ENCODE results near the gene CCDC88C.

The CCDC88C gene

DNA sequence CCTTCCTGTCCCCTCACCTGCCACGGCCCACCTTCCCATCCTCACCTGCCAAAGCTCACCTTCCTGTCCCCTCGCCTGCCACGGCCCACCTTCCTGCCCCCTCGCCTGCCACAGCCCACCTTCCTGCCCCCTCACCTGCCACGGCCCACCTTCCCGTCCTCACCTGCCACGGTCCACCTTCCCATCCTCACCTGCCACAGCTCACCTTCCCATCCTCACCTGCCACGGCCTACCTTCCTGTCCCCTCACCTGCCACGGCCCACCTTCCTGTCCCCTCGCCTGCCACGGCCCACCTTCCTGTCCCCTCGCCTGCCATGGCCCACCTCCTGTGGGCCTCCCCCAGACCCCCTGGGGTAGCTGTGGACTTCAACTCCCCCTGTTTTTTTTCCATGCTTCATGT, 124.3 kb downstream of the CCDC88C start:
- H3K4me3 ChIP-seq (ENCODE audit: low read length): no peak overlapping the region
- H3K4ac ChIP-seq (ENCODE audit: low read depth, low read length): no peak overlapping the region
- H3K9ac ChIP-seq (ENCODE audit: low read length): no peak overlapping the region
- no peak overlapping the region for H3K27ac ChIP-seq (ENCODE audit: low read depth, low read length)
- H2BK120ac ChIP-seq (ENCODE audit: low read depth, low read length): no peak overlapping the region
- no peaks in the 10 kb centered on the region for H3K79me1 ChIP-seq (ENCODE audit: low read length)
- no peak overlapping the region for H3K56ac ChIP-seq (ENCODE audit: low read length)
- H3K4me1 ChIP-seq (ENCODE audit: control insufficient read depth, low read depth, low read length): no peaks in the 10 kb centered on the region
- no peak overlapping the region for H3K23ac ChIP-seq (ENCODE audit: low read length)
- no peaks in the 10 kb centered on the region for H3K27me3 ChIP-seq (ENCODE audit: insufficient read depth, low read length, poor library complexity)
- no peak overlapping the region for H4K8ac ChIP-seq (ENCODE audit: low read depth, low read length)
- H3K79me2 ChIP-seq (ENCODE audit: control insufficient read depth, insufficient read depth, low read length): no peaks in the 10 kb centered on the region
- H2BK15ac ChIP-seq (replicated peaks; ENCODE audit: low read depth): no peak overlapping the region
- no peak for DNase-seq
- H2AK5ac ChIP-seq (ENCODE audit: low read length): no peak overlapping the region
- H3K4me2 ChIP-seq (ENCODE audit: low read length): no peak overlapping the region
- H4K5ac ChIP-seq (ENCODE audit: low read length): no peak overlapping the region
- H3K36me3 ChIP-seq (ENCODE audit: control insufficient read depth, insufficient read depth, low read length): peaks cover 13% of the 10 kb centered on the region
- H3K18ac ChIP-seq (ENCODE audit: low read length): no peak overlapping the region
- WGBS (ENCODE audit: extremely low coverage, insufficient coverage, low lambda C conversion rate): no CpG with 5 or more reads among the region's 12 CpGs
- no peak overlapping the region for H2BK5ac ChIP-seq (ENCODE audit: low read length)

DNA sequence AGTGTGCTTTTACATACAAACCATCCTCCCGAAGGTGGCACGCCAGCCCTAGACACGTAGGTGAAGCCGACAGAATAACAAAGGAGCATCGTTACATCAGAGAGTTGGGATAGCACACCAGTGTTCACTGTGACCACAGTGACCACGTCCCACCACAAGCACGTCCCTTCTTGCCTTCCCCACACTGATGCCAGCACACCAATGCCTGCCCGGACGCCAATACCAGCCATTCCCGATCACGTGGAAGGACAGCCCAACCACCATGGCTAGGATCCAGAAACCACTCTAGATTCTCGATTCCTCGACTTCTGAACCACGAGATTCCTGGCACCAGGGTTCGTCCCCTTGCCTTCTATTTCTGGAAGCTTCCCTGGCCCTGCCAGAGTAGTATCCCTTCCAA, 125.1 kb downstream of the CCDC88C start:
- Histone ChIP-seq H3K18ac (ENCODE audit: low read length) (no peak overlapping the region), H3K4me1 (ENCODE audit: control insufficient read depth, low read depth, low read length) (no peaks in the 10 kb centered on the region), H3K27ac (ENCODE audit: low read depth, low read length) (no peak overlapping the region), H2BK5ac (ENCODE audit: low read length) (no peak overlapping the region), H3K4me2 (ENCODE audit: low read length) (no peak overlapping the region), H2BK120ac (ENCODE audit: low read depth, low read length) (no peak overlapping the region), H3K79me2 (ENCODE audit: control insufficient read depth, insufficient read depth, low read length) (no peaks in the 10 kb centered on the region), H3K4me3 (ENCODE audit: low read length) (no peak overlapping the region), H4K8ac (ENCODE audit: low read depth, low read length) (no peak overlapping the region), H3K36me3 (ENCODE audit: control insufficient read depth, insufficient read depth, low read length) (peaks cover 14% of the 10 kb centered on the region), H3K79me1 (ENCODE audit: low read length) (no peaks in the 10 kb centered on the region), H3K56ac (ENCODE audit: low read length) (no peak overlapping the region), H3K4ac (ENCODE audit: low read depth, low read length) (no peak overlapping the region), H2BK15ac (replicated peaks; ENCODE audit: low read depth) (no peak overlapping the region), H3K23ac (ENCODE audit: low read length) (no peak overlapping the region), H2AK5ac (ENCODE audit: low read length) (no peak overlapping the region), H4K5ac (ENCODE audit: low read length) (no peak overlapping the region), H3K27me3 (ENCODE audit: insufficient read depth, low read length, poor library complexity) (no peaks in the 10 kb centered on the region), H3K9ac (ENCODE audit: low read length) (no peak overlapping the region)
- DNase-seq: no peak
- WGBS (ENCODE audit: extremely low coverage, insufficient coverage, low lambda C conversion rate): no CpG with 5 or more reads among the region's 15 CpGs

GRCh38 chr14:91291786-91292405, 125.7 kb downstream of the CCDC88C start:
- no peak overlapping the region for H3K23ac ChIP-seq (ENCODE audit: low read length)
- no peak for DNase-seq
- H3K9ac ChIP-seq (ENCODE audit: low read length): no peak overlapping the region
- no peaks in the 10 kb centered on the region for H3K79me2 ChIP-seq (ENCODE audit: control insufficient read depth, insufficient read depth, low read length)
- H3K56ac ChIP-seq (ENCODE audit: low read length): no peak overlapping the region
- H3K27ac ChIP-seq (ENCODE audit: low read depth, low read length): no peak overlapping the region
- no peak overlapping the region for H2BK15ac ChIP-seq (replicated peaks; ENCODE audit: low read depth)
- H3K4ac ChIP-seq (ENCODE audit: low read depth, low read length): no peak overlapping the region
- H3K4me1 ChIP-seq (ENCODE audit: control insufficient read depth, low read depth, low read length): no peaks in the 10 kb centered on the region
- no peak overlapping the region for H4K5ac ChIP-seq (ENCODE audit: low read length)
- H4K8ac ChIP-seq (ENCODE audit: low read depth, low read length): no peak overlapping the region
- H3K27me3 ChIP-seq (ENCODE audit: insufficient read depth, low read length, poor library complexity): no peaks in the 10 kb centered on the region
- H3K18ac ChIP-seq (ENCODE audit: low read length): no peak overlapping the region
- no peak overlapping the region for H2BK5ac ChIP-seq (ENCODE audit: low read length)
- no CpG with 5 or more reads among the region's 21 CpGs for WGBS (ENCODE audit: extremely low coverage, insufficient coverage, low lambda C conversion rate)
- H2BK120ac ChIP-seq (ENCODE audit: low read depth, low read length): no peak overlapping the region
- H3K4me2 ChIP-seq (ENCODE audit: low read length): no peak overlapping the region
- H3K4me3 ChIP-seq (ENCODE audit: low read length): no peak overlapping the region
- H3K79me1 ChIP-seq (ENCODE audit: low read length): no peaks in the 10 kb centered on the region
- no peak overlapping the region for H2AK5ac ChIP-seq (ENCODE audit: low read length)
- H3K36me3 ChIP-seq (ENCODE audit: control insufficient read depth, insufficient read depth, low read length): peaks cover 12% of the 10 kb centered on the region

DNA sequence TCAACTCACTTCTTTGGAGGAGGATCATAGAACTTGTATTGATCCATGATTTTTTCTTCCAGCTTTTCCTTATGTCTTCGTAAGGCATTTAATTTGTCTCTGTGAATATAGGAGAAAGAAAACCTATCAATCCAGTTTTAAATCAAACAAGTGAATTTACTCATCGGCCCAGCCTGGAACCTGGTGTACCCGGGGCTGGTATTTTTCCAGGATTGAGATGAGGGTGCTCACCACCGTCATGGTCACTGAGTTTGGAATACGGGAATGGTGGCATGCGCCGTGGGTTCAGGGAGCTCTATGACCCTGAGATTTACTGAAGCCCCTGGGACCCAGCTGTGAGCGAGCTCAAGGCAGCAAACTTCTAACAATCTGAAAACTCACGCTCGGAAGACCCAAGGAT, 126.6 kb downstream of the CCDC88C start:
- no peak overlapping the region for H3K4me2 ChIP-seq (ENCODE audit: low read length)
- no peaks in the 10 kb centered on the region for H3K79me2 ChIP-seq (ENCODE audit: control insufficient read depth, insufficient read depth, low read length)
- H3K27ac ChIP-seq (ENCODE audit: low read depth, low read length): no peak overlapping the region
- no peak overlapping the region for H3K56ac ChIP-seq (ENCODE audit: low read length)
- peaks cover 9% of the 10 kb centered on the region for H3K36me3 ChIP-seq (ENCODE audit: control insufficient read depth, insufficient read depth, low read length)
- H4K5ac ChIP-seq (ENCODE audit: low read length): no peak overlapping the region
- no peaks in the 10 kb centered on the region for H3K27me3 ChIP-seq (ENCODE audit: insufficient read depth, low read length, poor library complexity)
- WGBS (ENCODE audit: extremely low coverage, insufficient coverage, low lambda C conversion rate): no CpG with 5 or more reads among the region's 10 CpGs
- no peak overlapping the region for H3K4me3 ChIP-seq (ENCODE audit: low read length)
- H2BK120ac ChIP-seq (ENCODE audit: low read depth, low read length): no peak overlapping the region
- no peaks in the 10 kb centered on the region for H3K79me1 ChIP-seq (ENCODE audit: low read length)
- H3K18ac ChIP-seq (ENCODE audit: low read length): no peak overlapping the region
- H3K4me1 ChIP-seq (ENCODE audit: control insufficient read depth, low read depth, low read length): no peaks in the 10 kb centered on the region
- no peak for DNase-seq
- no peak overlapping the region for H3K9ac ChIP-seq (ENCODE audit: low read length)
- no peak overlapping the region for H4K8ac ChIP-seq (ENCODE audit: low read depth, low read length)
- no peak overlapping the region for H3K4ac ChIP-seq (ENCODE audit: low read depth, low read length)
- no peak overlapping the region for H2BK15ac ChIP-seq (replicated peaks; ENCODE audit: low read depth)
- no peak overlapping the region for H3K23ac ChIP-seq (ENCODE audit: low read length)
- no peak overlapping the region for H2BK5ac ChIP-seq (ENCODE audit: low read length)
- no peak overlapping the region for H2AK5ac ChIP-seq (ENCODE audit: low read length)

- Histone ChIP-seq H2BK5ac (ENCODE audit: low read length) (no peak overlapping the region), H3K56ac (ENCODE audit: low read length) (no peak overlapping the region), H3K4me2 (ENCODE audit: low read length) (no peak overlapping the region), H3K27ac (ENCODE audit: low read depth, low read length) (no peak overlapping the region), H3K4ac (ENCODE audit: low read depth, low read length) (no peak overlapping the region), H3K27me3 (ENCODE audit: insufficient read depth, low read length, poor library complexity) (no peaks in the 10 kb centered on the region), H3K4me1 (ENCODE audit: control insufficient read depth, low read depth, low read length) (no peaks in the 10 kb centered on the region), H2BK120ac (ENCODE audit: low read depth, low read length) (no peak overlapping the region), H3K36me3 (ENCODE audit: control insufficient read depth, insufficient read depth, low read length) (peaks cover 9% of the 10 kb centered on the region), H3K18ac (ENCODE audit: low read length) (no peak overlapping the region), H3K4me3 (ENCODE audit: low read length) (no peak overlapping the region), H3K9ac (ENCODE audit: low read length) (no peak overlapping the region), H2BK15ac (replicated peaks; ENCODE audit: low read depth) (no peak overlapping the region), H3K79me2 (ENCODE audit: control insufficient read depth, insufficient read depth, low read length) (no peaks in the 10 kb centered on the region), H4K5ac (ENCODE audit: low read length) (no peak overlapping the region), H4K8ac (ENCODE audit: low read depth, low read length) (no peak overlapping the region), H3K23ac (ENCODE audit: low read length) (no peak overlapping the region), H2AK5ac (ENCODE audit: low read length) (no peak overlapping the region), H3K79me1 (ENCODE audit: low read length) (no peaks in the 10 kb centered on the region)
- no peak for DNase-seq
- no CpG with 5 or more reads among the region's 4 CpGs for WGBS (ENCODE audit: extremely low coverage, insufficient coverage, low lambda C conversion rate)
These were observed 128.2 kb downstream of the CCDC88C start for GRCh38 chr14:91289464-91289863.

DNA sequence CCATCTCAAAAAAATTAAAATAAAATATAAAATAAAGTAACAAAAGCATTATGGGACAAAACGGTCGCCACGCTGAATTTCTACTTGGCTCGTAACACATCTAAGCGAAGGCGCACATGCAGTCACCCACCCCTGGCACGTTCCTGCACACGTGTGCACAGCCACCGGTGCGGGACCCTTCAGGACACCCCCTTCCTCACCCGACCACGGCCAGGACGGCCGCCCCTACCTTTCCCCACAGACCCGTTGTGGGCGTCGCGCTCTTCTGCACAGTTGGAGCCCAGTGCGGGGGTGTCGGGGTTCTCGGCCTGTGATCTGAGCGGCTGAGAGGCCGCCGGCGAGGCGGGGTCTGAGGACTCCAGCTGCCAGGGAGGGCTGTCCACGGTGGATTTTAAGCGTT, 128.7 kb downstream of the CCDC88C start:
- Histone ChIP-seq H3K9ac (ENCODE audit: low read length) (no peak overlapping the region), H3K4me1 (ENCODE audit: control insufficient read depth, low read depth, low read length) (no peaks in the 10 kb centered on the region), H2AK5ac (ENCODE audit: low read length) (no peak overlapping the region), H2BK120ac (ENCODE audit: low read depth, low read length) (no peak overlapping the region), H3K79me1 (ENCODE audit: low read length) (no peaks in the 10 kb centered on the region), H3K18ac (ENCODE audit: low read length) (no peak overlapping the region), H3K4ac (ENCODE audit: low read depth, low read length) (no peak overlapping the region), H3K27me3 (ENCODE audit: insufficient read depth, low read length, poor library complexity) (no peaks in the 10 kb centered on the region), H3K23ac (ENCODE audit: low read length) (no peak overlapping the region), H4K8ac (ENCODE audit: low read depth, low read length) (no peak overlapping the region), H4K5ac (ENCODE audit: low read length) (no peak overlapping the region), H3K79me2 (ENCODE audit: control insufficient read depth, insufficient read depth, low read length) (no peaks in the 10 kb centered on the region), H3K56ac (ENCODE audit: low read length) (no peak overlapping the region), H2BK5ac (ENCODE audit: low read length) (no peak overlapping the region), H2BK15ac (replicated peaks; ENCODE audit: low read depth) (no peak overlapping the region), H3K4me2 (ENCODE audit: low read length) (no peak overlapping the region), H3K4me3 (ENCODE audit: low read length) (no peak overlapping the region), H3K27ac (ENCODE audit: low read depth, low read length) (no peak overlapping the region), H3K36me3 (ENCODE audit: control insufficient read depth, insufficient read depth, low read length) (peaks cover 7% of the 10 kb centered on the region)
- WGBS (ENCODE audit: extremely low coverage, insufficient coverage, low lambda C conversion rate): no CpG with 5 or more reads among the region's 28 CpGs
- no peak for DNase-seq
